Memory B cell (primary cell): Measurements from ENCODE around the gene ALKBH8.
A peak's percentile ranks its signal among the peaks of the same experiment; 100 is the strongest.
"Not testable (repeated sequence)": the region's sequence is repeated elsewhere in the genome, so short reads cannot be mapped to it uniquely, and the experiment has no call there.

Experiments
- ATAC-seq: fragments of 150-1000 bp; cut with Tn5 transposase; 2 replicates; pipeline ENCODE4 v1.10.0; 2021; ENCODE audit warnings: low read depth, mild to moderate bottlenecking, moderate library complexity
- DNase-seq, 2 donors: peaks; one replicate each; pipeline ENCODE4 v3.0.0; 2022; ENCODE audit warnings: low spot score in 2 of 2
- H3K27ac Mint-ChIP-seq: one replicate; pipeline ENCODE4 v1.8.0; 2022; ENCODE audit warnings: mild to moderate bottlenecking, moderate library complexity, mixed read lengths
- H3K27me3 Mint-ChIP-seq: one replicate; pipeline ENCODE4 v1.8.0; 2022; ENCODE audit warnings: mixed read lengths
- H3K36me3 Mint-ChIP-seq: one replicate; pipeline ENCODE4 v1.8.0; 2022; ENCODE audit warnings: mild to moderate bottlenecking, mixed read lengths
- H3K4me1 Mint-ChIP-seq: one replicate; pipeline ENCODE4 v1.8.0; 2022; ENCODE audit warnings: mixed read lengths
- H3K4me3 Mint-ChIP-seq: one replicate; pipeline ENCODE4 v1.8.0; 2022; ENCODE audit warnings: mild to moderate bottlenecking, moderate library complexity, mixed read lengths
- H3K9me3 Mint-ChIP-seq: one replicate; pipeline ENCODE4 v1.8.0; 2022; ENCODE audit warnings: mixed read lengths

The ALKBH8 gene

GRCh38 chr11:107563702-107564101 is 1.8 kb downstream of the ALKBH8 start:
- Mint-ChIP-seq H3K36me3 (peaks cover 10% of the 10 kb centered on the region), H3K9me3 (no peaks in the 10 kb centered on the region), H3K27me3 (no peaks in the 10 kb centered on the region), H3K4me3 (no peak overlapping the region), H3K4me1 (peaks cover 34% of the 10 kb centered on the region), H3K27ac (peak overlapping the region; percentile 36)
- DNase-seq = peak; percentile 19 to 30
- no peak for ATAC-seq

DNA sequence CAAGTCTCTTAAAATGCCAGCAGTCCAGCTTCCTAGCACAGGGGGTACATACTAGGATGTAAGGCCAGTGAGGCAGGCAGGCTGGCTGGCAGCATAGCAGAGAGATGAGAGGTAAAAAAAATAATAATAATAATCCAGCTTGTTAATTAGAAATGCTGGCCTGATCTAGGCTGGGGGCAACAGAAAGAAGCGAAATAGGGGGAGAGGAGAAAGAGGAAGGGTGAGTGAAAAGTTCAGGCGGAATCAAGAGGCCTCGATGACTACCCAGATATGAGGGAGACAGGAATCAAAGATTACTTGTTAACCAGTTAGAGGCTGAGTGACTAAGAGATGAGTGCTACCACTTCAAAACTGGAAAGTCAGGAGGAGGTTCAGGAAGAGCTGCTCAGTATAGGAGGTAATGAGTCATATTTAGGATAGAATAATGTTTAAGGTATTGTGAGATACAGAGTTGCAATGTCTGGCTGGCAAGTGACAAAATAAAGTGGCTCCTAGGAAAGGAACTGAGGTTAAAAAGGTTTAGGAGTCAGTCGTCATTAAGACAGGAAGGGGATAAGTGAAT is 2.8 kb downstream of the ALKBH8 start:
- H3K4me3 Mint-ChIP-seq = no peak overlapping the region
- H3K36me3 Mint-ChIP-seq = peaks cover 11% of the 10 kb centered on the region
- no peaks in the 10 kb centered on the region for H3K9me3 Mint-ChIP-seq
- peaks cover 31% of the 10 kb centered on the region for H3K4me1 Mint-ChIP-seq
- no peak for DNase-seq
- no peaks in the 10 kb centered on the region for H3K27me3 Mint-ChIP-seq
- peak overlapping the region; percentile 85 for H3K27ac Mint-ChIP-seq
- no peak for ATAC-seq

DNA sequence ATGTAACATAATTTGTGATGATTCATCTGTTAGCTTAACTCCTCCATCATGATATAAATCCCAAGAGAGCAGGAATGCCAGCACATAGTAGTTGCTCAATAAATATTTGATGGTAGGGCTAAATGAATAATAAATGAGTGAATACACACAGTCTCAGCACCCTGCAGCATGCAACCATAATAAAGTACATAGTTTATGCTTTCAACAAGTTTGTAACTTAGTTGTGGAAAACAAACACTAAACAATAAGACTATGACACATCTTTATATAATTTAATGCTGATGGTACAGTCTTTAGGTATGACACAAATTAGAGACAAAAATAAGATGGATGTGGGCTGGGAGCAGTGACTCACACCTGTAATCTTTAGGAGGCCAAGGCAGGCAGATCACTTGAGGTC is 3.8 kb downstream of the ALKBH8 start:
- ATAC-seq (no peak), DNase-seq (no peak)
- Mint-ChIP-seq H3K27ac (no peak overlapping the region), H3K9me3 (no peaks in the 10 kb centered on the region), H3K27me3 (no peaks in the 10 kb centered on the region), H3K4me3 (no peak overlapping the region), H3K36me3 (peaks cover 11% of the 10 kb centered on the region), H3K4me1 (peaks cover 25% of the 10 kb centered on the region)

DNA sequence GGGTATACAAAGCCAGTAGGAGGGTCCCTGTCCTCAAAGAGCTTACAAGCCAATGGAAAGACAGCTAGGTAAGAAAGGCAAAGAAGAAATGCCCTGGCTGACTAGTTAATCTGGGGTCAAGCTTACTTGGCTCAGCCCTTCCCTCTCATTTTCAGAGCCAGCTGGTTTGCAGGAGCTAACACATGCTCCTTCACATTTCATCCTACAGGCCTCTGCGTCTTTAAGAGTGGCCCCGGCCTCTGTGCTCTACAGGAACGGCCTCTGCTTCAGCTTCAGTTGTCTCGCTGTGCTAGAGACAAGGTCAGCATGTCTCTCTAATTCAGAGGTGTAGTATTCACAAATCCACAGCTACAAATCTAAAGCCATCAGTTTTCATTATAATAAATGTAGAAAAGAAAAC is 15.2 kb downstream of the ALKBH8 start:
- H3K27me3 Mint-ChIP-seq = no peaks in the 10 kb centered on the region
- H3K9me3 Mint-ChIP-seq = no peaks in the 10 kb centered on the region
- no peak overlapping the region for H3K27ac Mint-ChIP-seq
- ATAC-seq (no peak), DNase-seq (no peak)
- H3K4me3 Mint-ChIP-seq = no peak overlapping the region
- H3K4me1 Mint-ChIP-seq = no peaks in the 10 kb centered on the region
- H3K36me3 Mint-ChIP-seq = peaks cover 15% of the 10 kb centered on the region

DNA sequence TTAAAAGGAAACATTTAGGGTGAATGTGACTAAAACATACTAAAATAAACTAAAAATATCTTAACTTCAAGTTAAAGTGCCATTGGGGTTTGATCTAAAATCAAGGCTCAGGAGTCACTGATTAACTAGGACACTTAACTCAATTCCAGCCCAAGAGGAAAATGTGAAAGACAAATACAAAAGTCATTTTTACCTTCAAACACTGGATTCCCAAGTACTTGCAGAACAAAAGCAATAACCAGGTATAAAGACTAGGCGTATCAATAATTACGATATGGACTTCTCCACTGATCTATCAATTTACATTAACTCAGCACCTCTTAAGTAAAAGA is 15.6 kb downstream of the ALKBH8 start:
- Mint-ChIP-seq H3K4me3 (no peak overlapping the region), H3K36me3 (peaks cover 15% of the 10 kb centered on the region), H3K9me3 (no peaks in the 10 kb centered on the region), H3K27ac (peak overlapping the region; percentile 50), H3K27me3 (no peaks in the 10 kb centered on the region), H3K4me1 (no peaks in the 10 kb centered on the region)
- DNase-seq = no peak
- ATAC-seq = no peak

DNA sequence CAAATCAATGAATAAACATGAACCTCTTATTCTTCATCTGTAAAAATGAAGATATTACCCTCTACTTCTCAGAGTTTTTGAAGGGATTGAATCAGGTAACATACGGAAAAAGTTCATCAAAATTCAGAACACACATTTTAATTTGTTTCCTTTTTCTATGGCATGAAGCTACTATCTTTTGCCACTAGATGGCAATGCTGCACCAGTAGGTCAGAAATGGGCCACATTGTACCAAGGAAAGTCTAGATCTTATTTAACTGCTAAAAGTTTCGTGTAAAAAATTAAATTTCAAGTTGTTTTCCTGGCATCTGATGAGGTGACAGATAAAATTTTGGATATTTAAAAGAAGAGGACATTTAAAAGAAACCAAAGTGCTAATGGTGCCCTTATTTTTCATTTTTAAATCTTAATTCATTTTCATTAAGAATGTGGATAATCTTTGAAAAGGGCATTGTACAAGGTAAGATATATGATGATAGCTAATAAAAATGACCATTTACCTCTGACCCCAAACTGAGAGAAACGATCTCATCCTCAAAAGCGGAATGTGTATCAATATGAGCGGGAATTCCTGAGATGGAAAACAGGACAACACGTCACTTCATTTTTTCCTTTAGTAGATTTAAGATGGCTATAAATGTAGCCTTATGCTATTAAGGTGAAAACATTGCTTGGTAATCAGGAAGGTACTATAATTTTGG is 16.1 kb downstream of the ALKBH8 start:
- DNase-seq (peak in 1 of 2 donors; percentile 36), ATAC-seq (no peak)
- Mint-ChIP-seq H3K27ac (peak overlapping the region; percentile 50), H3K9me3 (no peaks in the 10 kb centered on the region), H3K4me1 (no peaks in the 10 kb centered on the region), H3K36me3 (peaks cover 20% of the 10 kb centered on the region), H3K4me3 (no peak overlapping the region), H3K27me3 (no peaks in the 10 kb centered on the region)

GRCh38 chr11:107547961-107548360 is 17.6 kb downstream of the ALKBH8 start:
- H3K4me3 Mint-ChIP-seq = no peak overlapping the region

GRCh38 chr11:107545101-107545514 is 20.4 kb downstream of the ALKBH8 start:
- no peaks in the 10 kb centered on the region for H3K27me3 Mint-ChIP-seq
- DNase-seq (no peak), ATAC-seq (no peak)
- peaks cover 26% of the 10 kb centered on the region for H3K36me3 Mint-ChIP-seq
- H3K4me1 Mint-ChIP-seq = no peaks in the 10 kb centered on the region
- H3K27ac Mint-ChIP-seq = peak overlapping the region; percentile 82
- no peaks in the 10 kb centered on the region for H3K9me3 Mint-ChIP-seq
- H3K4me3 Mint-ChIP-seq = no peak overlapping the region

More at GRCh38 chr11:107547961-107548360, 17.6 kb downstream of the ALKBH8 start:
- H3K9me3 Mint-ChIP-seq = no peaks in the 10 kb centered on the region
- ATAC-seq (no peak), DNase-seq (no peak)
- H3K36me3 Mint-ChIP-seq = peaks cover 18% of the 10 kb centered on the region
- no peaks in the 10 kb centered on the region for H3K4me1 Mint-ChIP-seq
- H3K27me3 Mint-ChIP-seq = no peaks in the 10 kb centered on the region
- no peak overlapping the region for H3K27ac Mint-ChIP-seq

DNA sequence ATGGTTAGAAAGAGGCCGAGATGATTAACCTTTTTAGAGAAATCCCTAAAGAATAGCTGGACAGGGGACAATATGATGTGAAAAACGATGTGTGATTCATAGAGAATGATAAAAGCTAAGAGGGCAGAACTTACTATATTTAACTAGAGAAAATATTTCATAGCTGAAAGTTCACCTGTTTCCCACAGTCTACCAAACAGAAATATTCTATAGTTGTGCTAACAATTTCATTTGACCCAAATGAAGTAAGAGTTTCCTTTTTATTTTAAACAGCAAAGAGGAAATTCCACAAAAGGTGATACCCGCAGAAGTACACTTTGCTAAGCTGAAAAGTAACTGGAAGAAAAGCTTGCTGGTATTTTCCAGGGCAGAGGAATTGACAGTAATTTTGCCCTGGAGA is 26.7 kb downstream of the ALKBH8 start:
- ATAC-seq (no peak), DNase-seq (no peak)
- Mint-ChIP-seq H3K4me1 (no peaks in the 10 kb centered on the region), H3K36me3 (peaks cover 50% of the 10 kb centered on the region), H3K27me3 (no peaks in the 10 kb centered on the region), H3K4me3 (no peak overlapping the region), H3K9me3 (no peaks in the 10 kb centered on the region), H3K27ac (no peak overlapping the region)

DNA sequence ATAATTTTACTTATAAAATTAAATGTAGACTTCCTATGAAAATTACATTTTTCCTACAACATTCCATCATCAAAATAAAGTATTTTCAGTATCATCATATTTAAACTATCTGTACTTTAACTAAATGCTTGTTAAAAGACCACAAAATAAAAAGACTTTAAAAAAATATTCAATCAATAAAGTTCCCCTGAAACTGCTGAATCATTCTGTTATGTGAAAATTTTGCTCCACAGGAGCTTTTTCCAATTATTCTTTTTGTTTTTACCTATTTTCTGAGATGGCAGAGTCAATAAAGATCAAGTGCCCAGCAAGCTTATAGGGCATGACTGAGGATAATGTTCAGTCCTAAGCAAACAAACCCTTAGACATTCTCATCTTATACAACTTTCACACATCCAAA is 27.3 kb downstream of the ALKBH8 start:
- DNase-seq (no peak), ATAC-seq (no peak)
- no peaks in the 10 kb centered on the region for H3K4me1 Mint-ChIP-seq
- no peak overlapping the region for H3K4me3 Mint-ChIP-seq
- peaks cover 48% of the 10 kb centered on the region for H3K36me3 Mint-ChIP-seq
- no peaks in the 10 kb centered on the region for H3K27me3 Mint-ChIP-seq
- H3K9me3 Mint-ChIP-seq = no peaks in the 10 kb centered on the region
- no peak overlapping the region for H3K27ac Mint-ChIP-seq

DNA sequence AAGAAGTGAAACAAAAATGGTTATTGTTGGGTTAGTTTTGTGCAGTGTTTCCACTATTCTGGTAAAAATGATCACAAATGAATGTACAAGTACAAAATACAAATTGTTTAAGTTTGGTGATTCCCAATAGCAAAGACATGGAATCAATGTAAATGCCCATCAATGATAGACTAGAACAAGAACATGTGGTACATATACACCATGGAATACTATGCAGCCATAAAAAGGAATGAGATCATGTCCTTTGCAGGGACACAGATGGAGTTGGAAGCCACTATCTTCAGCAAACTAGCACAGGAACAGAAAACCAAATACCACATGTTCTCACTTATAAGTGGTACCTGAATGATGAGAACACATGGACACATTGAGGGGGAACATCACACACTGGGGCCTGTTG is 28.4 kb downstream of the ALKBH8 start:
- H3K27me3 Mint-ChIP-seq, DNase-seq, ATAC-seq, H3K9me3 Mint-ChIP-seq, H3K27ac Mint-ChIP-seq, H3K4me1 Mint-ChIP-seq, H3K4me3 Mint-ChIP-seq: not testable (repeated sequence)
- H3K36me3 Mint-ChIP-seq = peaks cover 47% of the 10 kb centered on the region

GRCh38 chr11:107526197-107526596 is 39.3 kb downstream of the ALKBH8 start:
- Mint-ChIP-seq H3K9me3 (peaks cover 2% of the 10 kb centered on the region), H3K4me1 (no peaks in the 10 kb centered on the region), H3K36me3 (peaks cover 29% of the 10 kb centered on the region), H3K27me3 (no peaks in the 10 kb centered on the region), H3K4me3 (no peak overlapping the region), H3K27ac (no peak overlapping the region)
- DNase-seq (no peak), ATAC-seq (no peak)

- H3K4me1 Mint-ChIP-seq = no peaks in the 10 kb centered on the region
- ATAC-seq (no peak), DNase-seq (no peak)
- no peaks in the 10 kb centered on the region for H3K9me3 Mint-ChIP-seq
- H3K27ac Mint-ChIP-seq = no peak overlapping the region
- peaks cover 50% of the 10 kb centered on the region for H3K36me3 Mint-ChIP-seq
- no peak overlapping the region for H3K4me3 Mint-ChIP-seq
- H3K27me3 Mint-ChIP-seq = no peaks in the 10 kb centered on the region
These were observed 56.7 kb downstream of the ALKBH8 start for GRCh38 chr11:107508858-107509244.

DNA sequence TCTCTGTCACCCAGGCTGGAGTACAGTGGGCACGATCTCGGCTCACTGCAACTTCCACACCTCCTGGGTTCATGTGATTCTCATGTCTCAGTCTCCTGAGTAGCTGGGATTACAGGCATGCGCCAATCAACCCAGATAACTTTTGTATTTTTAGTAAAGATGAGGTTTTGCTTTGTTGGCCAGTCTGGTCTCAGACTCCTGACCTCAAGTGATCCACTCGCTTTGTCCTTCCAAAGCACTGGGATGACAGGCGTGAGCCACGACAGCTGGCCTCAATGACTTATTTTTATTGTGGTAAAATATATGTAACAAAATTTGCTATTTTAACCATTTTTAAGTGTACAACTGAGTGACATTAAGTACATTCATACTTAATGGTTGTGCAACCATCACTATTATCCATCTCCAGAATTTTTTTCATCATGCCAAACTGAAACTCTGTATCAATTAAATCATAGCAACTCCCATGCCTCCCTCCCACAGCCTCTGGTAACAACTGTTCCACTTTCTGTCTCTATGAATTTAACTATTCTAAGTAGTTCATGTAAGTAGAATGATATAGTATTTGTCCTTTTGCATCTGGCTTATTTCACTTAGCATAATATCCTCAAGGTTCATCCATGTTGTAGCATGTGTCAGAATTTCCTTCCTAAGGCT is 57.2 kb downstream of the ALKBH8 start:
- no peak for ATAC-seq
- DNase-seq = no peak
- Mint-ChIP-seq H3K4me1 (no peaks in the 10 kb centered on the region), H3K9me3 (no peaks in the 10 kb centered on the region), H3K27me3 (no peaks in the 10 kb centered on the region), H3K36me3 (peaks cover 51% of the 10 kb centered on the region), H3K27ac (no peak overlapping the region), H3K4me3 (no peak overlapping the region)
